Lower leg skin (tissue), 3 donors: ENCODE results near the gene DLX2.

Source experiments
- CTCF ChIP-seq, 3 donors: fragments of 450-650 bp; IDR thresholded peaks; one replicate each; pipeline ENCODE4 v1.5.1; 2016; ENCODE audit warnings: antibody characterized with exemption in 3 of 3, mild to moderate bottlenecking in 3 of 3, moderate library complexity in 2 of 3
- POLR2A ChIP-seq, 2 donors: fragments of 450-650 bp; IDR thresholded peaks; one replicate each; pipeline ENCODE4 v1.6.1; 2016 to 2017; ENCODE audit warnings: antibody characterized with exemption in 2 of 2, mild to moderate bottlenecking in 1 of 2, moderate library complexity in 1 of 2

- TF ChIP-seq POLR2A (IDR thresholded peaks at IDR 0.05), result no peak
- no peak for TF ChIP-seq CTCF (IDR thresholded peaks at IDR 0.05)
Measured at GRCh38 chr2:172074254-172074653, 28.4 kb downstream of the DLX2 start.
